K562 (cell line): ENCODE measurements around the gene PLXDC2. TPM values are rescaled to one million over a fixed set of nuclear protein-coding genes. Genes with fewer than 3 reads are reported as not detected.

Experiments
- ATAC-seq: fragments of 200-7000 bp; cut with Tn5 transposase; 3 replicates; pipeline ENCODE4 v1.9.1; 2020; ENCODE audit warnings: moderate library complexity
- BruUV-seq: library from RNA; stranded (reverse); fragments of 400-500 nt; replicated peaks from 2 replicates; lab custom pipeline; 2021; lab: Mats Ljungman, UMichigan
- CTCF ChIA-PET: fragments of 300-600 bp; formaldehyde crosslinking; extraction: SDS; loops from one replicate; lab custom pipeline; 2021; ENCODE audit warnings: low intra/inter-chr PET ratio; lab: Yijun Ruan, JAX
- POLR2A ChIA-PET: fragments of 300-600, 350-650 bp; sonication (Branson Sonifier 250); formaldehyde crosslinking; extraction: SDS; loops from one replicate; lab custom pipeline; 2021; ENCODE audit warnings: antibody characterized with exemption, inconsistent platforms; lab: Yijun Ruan, JAX
- DNase-seq, 4 experiments: peaks; one replicate each; pipeline versions ENCODE4 v3.0.0 to v3.0.0-alpha.2; 2011 to 2018; ENCODE audit warnings: low spot score in 3 of 4, mixed read lengths in 3 of 4; ENCODE audit errors: extremely low read depth in 1 of 4
- FAIRE-seq: peaks from 2 replicates; lab custom pipeline; 2011; peaks lifted over from hg19 to GRCh38; lab: Jason Lieb, UNC
- H2AFZ ChIP-seq: 2 replicates; pipeline ENCODE4 v1.6.0; 2011; ENCODE audit warnings: low read depth, low read length, control low read depth, inconsistent platforms
- H3K27ac ChIP-seq: fragments of 200-600 bp; 3 replicates; pipeline ENCODE4 v1.8.0; 2011; ENCODE audit warnings: low read depth, mild to moderate bottlenecking, control low read depth, inconsistent platforms, low read length, moderate library complexity, mixed read lengths; ENCODE audit errors: extremely low read depth
- H3K27me3 ChIP-seq, 2 experiments: fragments of 300-600 bp in 1 of 2; 2 replicates in 1 of 2; 3 replicates in 1 of 2; pipeline versions ENCODE4 v1.6.0 to v1.8.0; 2011; ENCODE audit warnings: inconsistent platforms in 2 of 2, low read length in 2 of 2, mild to moderate bottlenecking in 1 of 2, mixed read lengths in 1 of 2, moderate library complexity in 1 of 2; ENCODE audit not compliant: control insufficient read depth in 2 of 2, insufficient read depth in 2 of 2
- H3K36me3 ChIP-seq: fragments of 300-600 bp; 3 replicates; pipeline ENCODE4 v1.8.0; 2011; ENCODE audit warnings: mild to moderate bottlenecking, low read length, inconsistent platforms; ENCODE audit not compliant: control insufficient read depth, insufficient read depth
- H3K4me1 ChIP-seq, 2 experiments: fragments of 200-600 bp in 1 of 2; replicated peaks in 1 of 2; 2 replicates in 1 of 2; 3 replicates in 1 of 2; pipeline versions ENCODE4 v1.5.1 to v1.8.0; 2011; ENCODE audit warnings: inconsistent platforms in 2 of 2, low read length in 2 of 2, mild to moderate bottlenecking in 1 of 2, mixed read lengths in 1 of 2, moderate library complexity in 1 of 2; ENCODE audit not compliant: control insufficient read depth in 2 of 2, insufficient read depth in 2 of 2
- H3K4me2 ChIP-seq: 2 replicates; pipeline ENCODE4 v1.6.1; 2011; ENCODE audit warnings: low read length, control low read depth, inconsistent platforms, mixed read lengths; ENCODE audit not compliant: insufficient read depth
- H3K4me3 ChIP-seq: fragments of 200-600 bp; sonication (generic), shearing (Covaris generic); 2 replicates; pipeline ENCODE4 v1.5.1; 2016; ENCODE audit warnings: control low read depth, inconsistent platforms
- H3K79me2 ChIP-seq: fragments of 200-600 bp; 3 replicates; pipeline ENCODE4 v1.8.0; 2011; ENCODE audit warnings: low read length, inconsistent platforms; ENCODE audit not compliant: control insufficient read depth, insufficient read depth
- H3K9ac ChIP-seq, 2 experiments: 2 replicates each; pipeline versions ENCODE4 v1.6.0 to v1.6.1; 2011; ENCODE audit warnings: low read depth in 2 of 2, low read length in 2 of 2, control low read depth in 1 of 2, inconsistent platforms in 1 of 2, mild to moderate bottlenecking in 1 of 2, mixed read lengths in 1 of 2; ENCODE audit not compliant: insufficient read depth in 1 of 2
- H3K9me1 ChIP-seq: one replicate; pipeline ENCODE4 v1.6.0; 2011; ENCODE audit warnings: inconsistent platforms, mild to moderate bottlenecking, low read length, moderate library complexity; ENCODE audit not compliant: control insufficient read depth, insufficient read depth
- H3K9me3 ChIP-seq: replicated peaks from 2 replicates; pipeline ENCODE4 v1.5.1; 2011; ENCODE audit warnings: low read depth, low read length, inconsistent platforms; ENCODE audit not compliant: control insufficient read depth, insufficient read depth
- H4K20me1 ChIP-seq: replicated peaks from 2 replicates; pipeline ENCODE4 v1.6.1; 2011; ENCODE audit warnings: low read length, inconsistent platforms, mixed read lengths; ENCODE audit not compliant: control insufficient read depth, insufficient read depth
- BCOR ChIP-seq: fragments of 450-650 bp; IDR thresholded peaks from 2 replicates; pipeline ENCODE4 v1.6.1; 2016
- DIDO1 ChIP-seq: fragments of 450-650 bp; IDR thresholded peaks from 2 replicates; pipeline ENCODE4 v1.6.1; 2016; ENCODE audit warnings: low read depth, missing biosample characterization, missing genetic modification characterization
- PCBP2 ChIP-seq: fragments of 200-400 bp; formaldehyde crosslinking; IDR thresholded peaks from 2 replicates; pipeline ENCODE4 v1.6.1; 2018; ENCODE audit warnings: low read length, low read depth, mild to moderate bottlenecking, moderate library complexity; ENCODE audit not compliant: poor library complexity, severe bottlenecking
- PML ChIP-seq: IDR thresholded peaks from 2 replicates; pipeline ENCODE4 v1.6.1; 2012; ENCODE audit warnings: low read length, inconsistent platforms
- RAD51 ChIP-seq: fragments of 450-650 bp; IDR thresholded peaks from 2 replicates; pipeline ENCODE4 v1.7.1; 2016; ENCODE audit warnings: low read depth, mild to moderate bottlenecking, borderline replicate concordance
- ZNF121 ChIP-seq: sonication (generic); formaldehyde crosslinking; conservative IDR thresholded peaks from 2 replicates; pipeline ENCODE4 v1.8.0; 2022; ENCODE audit warnings: missing genetic modification reagents
- ZNF175 ChIP-seq: fragments of 200-800 bp; sonication (Bioruptor generic); IDR thresholded peaks from 2 replicates; pipeline ENCODE4 v1.6.1; 2016; ENCODE audit warnings: low read depth, mild to moderate bottlenecking, missing genetic modification characterization, missing compliant biosample characterization
- ZNF778 ChIP-seq: fragments of 450-650 bp; formaldehyde crosslinking; IDR thresholded peaks from 2 replicates; pipeline ENCODE4 v1.4.0; 2020; ENCODE audit warnings: mild to moderate bottlenecking, moderate library complexity
- WGBS: fragments of 100-300 bp; shearing (Covaris generic); methylation state at CpG from one replicate; pipeline ENCODE4 v1.1.6; 2016; ENCODE audit warnings: low coverage, mixed read lengths; ENCODE audit not compliant: insufficient coverage; ENCODE audit errors: missing lambda C conversion rate; 5-methylcytosine and 5-hydroxymethylcytosine counted together
- in situ Hi-C: fragments of 300-500 bp; cut with MboI; formaldehyde crosslinking; loops from 4 replicates; pipeline ENCODE4 v1.15.0; 2018; ENCODE audit warnings: inconsistent platforms, mixed read lengths
- intact Hi-C: fragments of 100-400 bp; cut with micrococcal nuclease; formaldehyde crosslinking; loops from 2 replicates; pipeline ENCODE4 v1.14.2; 2022
- polyA plus RNA-seq, 8 experiments: library from polyadenylated mRNA; depleted of rRNA in 4 of 8; stranded (reverse) in 5 of 8; unstranded in 3 of 8; fragments of >200 nt; fragmentation: Nextera tagmentation in 2 of 8; fragmentation: Illumina TruSeq in 1 of 8; extraction: Ambion mirVana in 2 of 8; extraction: Trizol in 1 of 8; gene quantifications; 2 replicates each; pipeline versions ENCODE4 v1.2.1 to v1.2.3, GENCODE V29; 2011 to 2014; ENCODE audit warnings: inconsistent platforms in 1 of 8, missing spikeins in 1 of 8
- total RNA-seq, 7 experiments: library from RNA; depleted of rRNA in 6 of 7; stranded (reverse); fragments of >200 nt in 6 of 7; fragmentation: Illumina TruSeq in 2 of 7; extraction: Trizol in 2 of 7; gene quantifications; 2 replicates each; pipeline versions ENCODE4 v1.2.1 to v1.2.3, GENCODE V29; 2011 to 2021; ENCODE audit warnings: low replicate concordance in 1 of 7
- TF ChIP-seq, protein P1 (sequence below): fragments of 250-450 bp; sonication (Bioruptor Pico); IDR thresholded peaks from 2 replicates; pipeline ENCODE4 v1.4.0; 2020
- TF ChIP-seq, protein P2 (sequence below): fragments of 250-450 bp; sonication (Bioruptor Pico); IDR thresholded peaks from 2 replicates; pipeline ENCODE4 v1.4.0; 2020
- TF ChIP-seq, protein P3 (sequence below): fragments of 250-450 bp; sonication (Bioruptor Pico); IDR thresholded peaks from 2 replicates; pipeline ENCODE4 v1.4.0; 2020; ENCODE audit warnings: mild to moderate bottlenecking, moderate library complexity, borderline replicate concordance
- TF ChIP-seq, protein P4 (sequence below): fragments of 450-650 bp; IDR thresholded peaks from 2 replicates; pipeline ENCODE4 v1.6.1; 2017; ENCODE audit warnings: antibody characterized with exemption

PLXDC2 gene
- total and polyA plus RNA-seq, 9 of the 15 experiments (the other 6 are each of a cell fraction or from before 2014, with no cell fraction given), result 0.01 to 0.33 (median 0.10) TPM; not detected in 3

DNA sequence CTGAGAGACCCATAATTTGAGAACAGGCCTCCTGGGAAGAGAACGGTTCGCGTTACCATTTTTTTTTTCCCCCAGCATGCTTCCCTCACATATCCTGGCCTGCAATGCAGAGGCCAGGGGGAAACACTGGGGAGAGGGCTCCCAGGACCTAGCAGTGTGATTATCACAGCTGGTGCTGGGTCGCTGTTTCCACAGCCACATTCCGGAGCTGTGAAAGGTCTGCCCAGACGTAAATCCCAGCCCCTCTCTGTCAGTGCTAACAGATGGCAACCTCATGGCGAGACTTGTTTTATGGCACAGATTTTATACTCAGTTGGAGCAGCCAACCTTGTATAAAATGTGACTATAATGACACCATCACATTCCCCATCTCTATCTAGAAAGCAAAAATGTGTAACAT is 150.5 kb downstream of the PLXDC2 start:
- ChIA-PET CTCF (no interaction called here), POLR2A (no interaction called here)
- DNase-seq (no peak), ATAC-seq (no peak), FAIRE-seq (no peak)
- in situ Hi-C loops (no loop called here), intact Hi-C loops (no loop called here)
- Histone ChIP-seq H3K9ac (no peak overlapping the region), H4K20me1 (no peaks in the 10 kb centered on the region), H3K36me3 (no peaks in the 10 kb centered on the region), H3K4me1 (no peaks in the 10 kb centered on the region), H3K9me3 (no peaks in the 10 kb centered on the region; the same call in 1 of the 2 replicates), H3K4me3 (no peak overlapping the region), H2AFZ (no peak overlapping the region), H3K27ac (no peak overlapping the region), H3K9me1 (no peaks in the 10 kb centered on the region), H3K79me2 (no peaks in the 10 kb centered on the region), H3K4me2 (no peak overlapping the region), H3K27me3 (no peaks in the 10 kb centered on the region)
- no TSS peak for BruUV-seq
- 0% methylated on average over 4 of the region's 7 CpGs for WGBS
- TF ChIP-seq DIDO1 (tag) (no peak), PML (no peak), BCOR (no peak), RAD51 (no peak), PCBP2 (no peak), ZNF175 (CRISPR knock-in tag) (no peak), ZNF778 (CRISPR knock-in tag) (no peak), ZNF121 (CRISPR knock-in tag) (no peak)
- TF ChIP-seq, protein P1, sequence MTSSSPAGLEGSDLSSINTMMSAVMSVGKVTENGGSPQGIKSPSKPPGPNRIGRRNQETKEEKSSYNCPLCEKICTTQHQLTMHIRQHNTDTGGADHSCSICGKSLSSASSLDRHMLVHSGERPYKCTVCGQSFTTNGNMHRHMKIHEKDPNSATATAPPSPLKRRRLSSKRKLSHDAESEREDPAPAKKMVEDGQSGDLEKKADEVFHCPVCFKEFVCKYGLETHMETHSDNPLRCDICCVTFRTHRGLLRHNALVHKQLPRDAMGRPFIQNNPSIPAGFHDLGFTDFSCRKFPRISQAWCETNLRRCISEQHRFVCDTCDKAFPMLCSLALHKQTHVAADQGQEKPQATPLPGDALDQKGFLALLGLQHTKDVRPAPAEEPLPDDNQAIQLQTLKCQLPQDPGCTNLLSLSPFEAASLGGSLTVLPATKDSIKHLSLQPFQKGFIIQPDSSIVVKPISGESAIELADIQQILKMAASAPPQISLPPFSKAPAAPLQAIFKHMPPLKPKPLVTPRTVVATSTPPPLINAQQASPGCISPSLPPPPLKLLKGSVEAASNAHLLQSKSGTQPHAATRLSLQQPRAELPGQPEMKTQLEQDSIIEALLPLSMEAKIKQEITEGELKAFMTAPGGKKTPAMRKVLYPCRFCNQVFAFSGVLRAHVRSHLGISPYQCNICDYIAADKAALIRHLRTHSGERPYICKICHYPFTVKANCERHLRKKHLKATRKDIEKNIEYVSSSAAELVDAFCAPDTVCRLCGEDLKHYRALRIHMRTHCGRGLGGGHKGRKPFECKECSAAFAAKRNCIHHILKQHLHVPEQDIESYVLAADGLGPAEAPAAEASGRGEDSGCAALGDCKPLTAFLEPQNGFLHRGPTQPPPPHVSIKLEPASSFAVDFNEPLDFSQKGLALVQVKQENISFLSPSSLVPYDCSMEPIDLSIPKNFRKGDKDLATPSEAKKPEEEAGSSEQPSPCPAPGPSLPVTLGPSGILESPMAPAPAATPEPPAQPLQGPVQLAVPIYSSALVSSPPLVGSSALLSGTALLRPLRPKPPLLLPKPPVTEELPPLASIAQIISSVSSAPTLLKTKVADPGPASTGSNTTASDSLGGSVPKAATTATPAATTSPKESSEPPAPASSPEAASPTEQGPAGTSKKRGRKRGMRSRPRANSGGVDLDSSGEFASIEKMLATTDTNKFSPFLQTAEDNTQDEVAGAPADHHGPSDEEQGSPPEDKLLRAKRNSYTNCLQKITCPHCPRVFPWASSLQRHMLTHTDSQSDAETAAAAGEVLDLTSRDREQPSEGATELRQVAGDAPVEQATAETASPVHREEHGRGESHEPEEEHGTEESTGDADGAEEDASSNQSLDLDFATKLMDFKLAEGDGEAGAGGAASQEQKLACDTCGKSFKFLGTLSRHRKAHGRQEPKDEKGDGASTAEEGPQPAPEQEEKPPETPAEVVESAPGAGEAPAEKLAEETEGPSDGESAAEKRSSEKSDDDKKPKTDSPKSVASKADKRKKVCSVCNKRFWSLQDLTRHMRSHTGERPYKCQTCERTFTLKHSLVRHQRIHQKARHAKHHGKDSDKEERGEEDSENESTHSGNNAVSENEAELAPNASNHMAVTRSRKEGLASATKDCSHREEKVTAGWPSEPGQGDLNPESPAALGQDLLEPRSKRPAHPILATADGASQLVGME (CRISPR knock-in tag), result no peak
- TF ChIP-seq, protein P2, sequence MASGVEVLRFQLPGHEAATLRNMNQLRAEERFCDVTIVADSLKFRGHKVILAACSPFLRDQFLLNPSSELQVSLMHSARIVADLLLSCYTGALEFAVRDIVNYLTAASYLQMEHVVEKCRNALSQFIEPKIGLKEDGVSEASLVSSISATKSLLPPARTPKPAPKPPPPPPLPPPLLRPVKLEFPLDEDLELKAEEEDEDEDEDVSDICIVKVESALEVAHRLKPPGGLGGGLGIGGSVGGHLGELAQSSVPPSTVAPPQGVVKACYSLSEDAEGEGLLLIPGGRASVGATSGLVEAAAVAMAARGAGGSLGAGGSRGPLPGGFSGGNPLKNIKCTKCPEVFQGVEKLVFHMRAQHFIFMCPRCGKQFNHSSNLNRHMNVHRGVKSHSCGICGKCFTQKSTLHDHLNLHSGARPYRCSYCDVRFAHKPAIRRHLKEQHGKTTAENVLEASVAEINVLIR, result no peak
- TF ChIP-seq, protein P3, sequence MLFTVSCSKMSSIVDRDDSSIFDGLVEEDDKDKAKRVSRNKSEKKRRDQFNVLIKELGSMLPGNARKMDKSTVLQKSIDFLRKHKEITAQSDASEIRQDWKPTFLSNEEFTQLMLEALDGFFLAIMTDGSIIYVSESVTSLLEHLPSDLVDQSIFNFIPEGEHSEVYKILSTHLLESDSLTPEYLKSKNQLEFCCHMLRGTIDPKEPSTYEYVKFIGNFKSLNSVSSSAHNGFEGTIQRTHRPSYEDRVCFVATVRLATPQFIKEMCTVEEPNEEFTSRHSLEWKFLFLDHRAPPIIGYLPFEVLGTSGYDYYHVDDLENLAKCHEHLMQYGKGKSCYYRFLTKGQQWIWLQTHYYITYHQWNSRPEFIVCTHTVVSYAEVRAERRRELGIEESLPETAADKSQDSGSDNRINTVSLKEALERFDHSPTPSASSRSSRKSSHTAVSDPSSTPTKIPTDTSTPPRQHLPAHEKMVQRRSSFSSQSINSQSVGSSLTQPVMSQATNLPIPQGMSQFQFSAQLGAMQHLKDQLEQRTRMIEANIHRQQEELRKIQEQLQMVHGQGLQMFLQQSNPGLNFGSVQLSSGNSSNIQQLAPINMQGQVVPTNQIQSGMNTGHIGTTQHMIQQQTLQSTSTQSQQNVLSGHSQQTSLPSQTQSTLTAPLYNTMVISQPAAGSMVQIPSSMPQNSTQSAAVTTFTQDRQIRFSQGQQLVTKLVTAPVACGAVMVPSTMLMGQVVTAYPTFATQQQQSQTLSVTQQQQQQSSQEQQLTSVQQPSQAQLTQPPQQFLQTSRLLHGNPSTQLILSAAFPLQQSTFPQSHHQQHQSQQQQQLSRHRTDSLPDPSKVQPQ (CRISPR knock-in tag), result no peak
- TF ChIP-seq, protein P4, sequence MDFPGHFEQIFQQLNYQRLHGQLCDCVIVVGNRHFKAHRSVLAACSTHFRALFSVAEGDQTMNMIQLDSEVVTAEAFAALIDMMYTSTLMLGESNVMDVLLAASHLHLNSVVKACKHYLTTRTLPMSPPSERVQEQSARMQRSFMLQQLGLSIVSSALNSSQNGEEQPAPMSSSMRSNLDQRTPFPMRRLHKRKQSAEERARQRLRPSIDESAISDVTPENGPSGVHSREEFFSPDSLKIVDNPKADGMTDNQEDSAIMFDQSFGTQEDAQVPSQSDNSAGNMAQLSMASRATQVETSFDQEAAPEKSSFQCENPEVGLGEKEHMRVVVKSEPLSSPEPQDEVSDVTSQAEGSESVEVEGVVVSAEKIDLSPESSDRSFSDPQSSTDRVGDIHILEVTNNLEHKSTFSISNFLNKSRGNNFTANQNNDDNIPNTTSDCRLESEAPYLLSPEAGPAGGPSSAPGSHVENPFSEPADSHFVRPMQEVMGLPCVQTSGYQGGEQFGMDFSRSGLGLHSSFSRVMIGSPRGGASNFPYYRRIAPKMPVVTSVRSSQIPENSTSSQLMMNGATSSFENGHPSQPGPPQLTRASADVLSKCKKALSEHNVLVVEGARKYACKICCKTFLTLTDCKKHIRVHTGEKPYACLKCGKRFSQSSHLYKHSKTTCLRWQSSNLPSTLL, result no peak
